Head of caudate nucleus (tissue), 42 donors: ENCODE results near the gene CCDC6.
A peak's percentile ranks its signal among the peaks of the same experiment; 100 is the strongest.
"Not testable (repeated sequence)": the region's sequence is repeated elsewhere in the genome, so short reads cannot be mapped to it uniquely, and the experiment has no call there.

Experiments used
- DNase-seq, 42 donors: peaks; one replicate each; pipeline versions ENCODE4 v3.0.0 to v3.0.0-alpha.2; 2020 to 2021; ENCODE audit warnings: mixed read lengths in 7 of 42
- intact Hi-C: fragments of 100-400 bp; cut with DNase I; formaldehyde crosslinking; loops from one replicate; pipeline ENCODE4 v1.15.0; 2022

The CCDC6 gene

DNA sequence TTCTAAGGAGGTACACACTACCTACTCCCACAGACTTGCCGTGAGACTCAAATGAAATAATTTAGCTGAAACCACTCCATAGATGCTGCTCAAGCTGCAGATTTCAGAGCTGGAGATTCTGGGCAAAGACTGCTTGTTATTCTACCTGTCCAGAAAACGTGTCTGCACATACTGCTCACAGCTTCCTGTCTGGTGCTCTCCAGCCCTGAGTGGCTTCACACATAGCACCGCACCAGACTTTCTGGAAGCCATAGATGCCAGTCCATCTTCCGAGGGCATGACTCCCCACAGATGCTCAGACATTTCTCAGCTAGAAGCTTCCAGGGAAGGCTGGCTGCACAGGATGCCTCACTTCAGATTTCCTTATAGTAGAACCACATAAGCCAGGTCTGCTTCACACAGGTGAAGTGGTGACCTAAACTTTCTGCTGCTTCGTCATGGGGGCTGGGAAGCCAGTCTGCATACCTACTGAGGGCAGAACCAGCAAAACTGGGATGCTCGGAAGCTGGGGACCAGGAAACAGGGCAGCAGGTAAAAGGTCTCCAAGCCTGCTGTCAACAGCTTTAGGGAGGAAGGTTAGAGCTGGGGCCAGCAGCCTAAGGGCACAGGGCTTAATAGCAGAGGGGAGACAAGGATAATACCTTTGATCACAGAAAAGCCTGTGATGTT is 18.2 kb downstream of the CCDC6 start:
- intact Hi-C loops, result no loop called here
- DNase-seq, result no peak

DNA sequence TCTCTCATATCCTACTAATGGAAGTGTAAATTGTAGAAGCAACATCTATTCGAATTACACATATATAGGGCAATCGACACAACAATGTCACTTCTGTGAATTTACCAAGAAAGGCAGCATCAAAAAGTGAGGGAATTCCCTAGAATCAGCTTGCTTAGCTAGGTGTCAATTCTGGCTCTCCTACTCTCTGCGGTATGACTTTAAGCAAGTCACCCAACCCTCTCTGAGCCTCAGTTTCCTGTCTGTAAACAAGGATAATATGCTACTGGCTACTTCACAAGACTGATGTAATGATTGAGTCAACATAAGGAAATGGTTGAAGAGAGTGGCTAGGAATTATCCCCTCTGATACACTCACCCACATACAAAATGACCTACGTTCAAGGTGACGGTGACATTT is 19.4 kb downstream of the CCDC6 start:
- DNase-seq, result no peak
- intact Hi-C loops, result no loop called here

DNA sequence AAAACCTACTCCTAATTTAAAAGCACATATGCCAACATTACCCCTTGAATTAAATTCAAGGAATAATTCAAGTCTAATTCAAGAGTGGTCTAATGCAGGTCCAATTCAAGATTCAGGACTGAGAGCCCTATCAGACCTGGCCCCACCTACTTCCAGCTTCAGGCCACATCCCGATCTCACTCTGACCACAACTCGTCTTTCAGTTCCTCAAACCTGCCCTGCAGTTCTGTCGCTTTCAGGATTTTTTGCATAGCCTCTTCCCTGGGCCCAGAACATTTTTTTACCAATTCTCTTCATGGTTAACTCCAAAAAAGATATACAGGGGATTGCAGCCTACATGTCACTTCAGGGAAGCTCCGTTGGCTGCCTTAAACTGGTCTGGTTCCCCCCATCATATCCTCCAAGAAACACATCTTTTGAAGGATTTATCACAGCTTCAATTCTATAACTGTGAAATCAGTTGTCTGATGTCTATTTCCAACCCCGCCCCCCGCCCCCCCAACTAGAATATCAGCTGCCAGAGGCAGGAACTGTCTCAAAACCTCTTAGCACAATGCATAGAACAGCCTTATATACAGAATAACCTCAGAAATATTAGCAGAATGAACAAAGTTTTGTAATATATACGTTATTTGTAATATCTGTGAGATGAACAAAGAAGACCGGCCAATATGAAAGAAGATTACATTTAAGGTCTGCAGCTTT is 20.8 kb downstream of the CCDC6 start:
- DNase-seq, result peak in 2 of 42 donors; percentile 29 to 42
- intact Hi-C loops, result no loop called here

DNA sequence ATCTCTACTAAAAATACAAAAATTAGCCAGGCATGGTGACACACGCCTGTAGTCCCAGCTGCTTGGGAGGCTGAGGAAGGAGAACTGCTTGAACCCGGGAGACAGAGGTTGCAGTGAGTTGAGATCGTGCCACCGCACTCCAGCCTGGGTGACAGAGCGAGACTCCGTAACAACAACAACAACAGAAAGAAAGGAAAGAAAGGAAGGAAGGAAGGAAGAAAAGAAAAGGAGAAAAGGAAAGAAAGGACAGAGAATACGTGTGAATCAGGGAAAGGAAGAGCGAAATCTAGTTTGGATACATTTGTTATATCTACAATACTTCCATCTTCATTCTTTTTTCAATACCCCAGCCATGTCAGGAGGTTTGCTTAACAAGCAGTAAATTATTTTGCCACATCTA is 21.5 kb downstream of the CCDC6 start:
- intact Hi-C loops, DNase-seq: not testable (repeated sequence)

DNA sequence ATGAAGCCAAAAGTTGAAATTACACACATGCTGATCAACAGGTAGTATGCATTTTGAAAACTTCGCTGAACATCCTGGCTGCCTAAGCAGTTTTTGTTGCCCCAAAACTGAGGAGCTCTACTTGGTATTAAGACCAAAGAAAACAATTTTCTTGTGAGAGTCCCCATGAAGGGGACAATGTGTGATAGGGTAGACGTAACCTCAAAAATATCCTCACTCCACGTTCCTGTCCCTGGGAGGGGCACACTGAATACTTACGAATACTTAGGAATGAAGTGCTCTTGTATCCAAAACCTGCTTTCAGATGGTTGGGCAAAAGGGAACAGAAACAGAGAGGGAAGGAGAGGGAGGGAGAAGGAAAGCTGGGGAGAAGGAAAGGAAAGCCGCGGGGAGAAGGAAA is 24.7 kb downstream of the CCDC6 start:
- intact Hi-C loops, result no loop called here

DNA sequence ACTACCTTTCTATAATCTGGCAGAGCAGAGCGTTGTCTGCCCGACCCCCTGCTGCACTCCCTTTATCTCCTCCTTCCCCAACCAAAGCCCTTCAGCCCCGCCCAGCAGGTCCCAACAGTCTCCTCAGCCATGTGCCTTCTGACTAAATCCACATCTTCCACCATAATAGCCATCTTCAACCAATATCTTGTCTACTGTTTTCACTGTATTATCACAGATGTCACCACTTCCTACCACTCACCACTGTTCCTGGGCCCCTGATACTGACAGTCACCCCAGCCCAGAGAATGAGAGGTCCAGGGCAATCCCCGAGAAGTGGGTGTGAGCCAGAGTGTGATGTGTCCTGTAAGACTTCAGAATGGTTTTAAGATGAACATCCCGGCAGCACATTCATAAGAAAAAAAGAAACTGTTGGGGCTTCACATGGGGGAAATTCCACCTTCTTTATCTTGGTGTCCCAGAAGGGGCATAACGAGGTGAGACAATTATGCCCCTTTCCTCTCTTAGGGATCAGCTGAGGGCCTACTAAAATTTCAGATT is 25.3 kb downstream of the CCDC6 start:
- intact Hi-C loops, result no loop called here
- no peak for DNase-seq

More for the DNA sequence above, 24.7 kb downstream of the CCDC6 start:
- no peak for DNase-seq

DNA sequence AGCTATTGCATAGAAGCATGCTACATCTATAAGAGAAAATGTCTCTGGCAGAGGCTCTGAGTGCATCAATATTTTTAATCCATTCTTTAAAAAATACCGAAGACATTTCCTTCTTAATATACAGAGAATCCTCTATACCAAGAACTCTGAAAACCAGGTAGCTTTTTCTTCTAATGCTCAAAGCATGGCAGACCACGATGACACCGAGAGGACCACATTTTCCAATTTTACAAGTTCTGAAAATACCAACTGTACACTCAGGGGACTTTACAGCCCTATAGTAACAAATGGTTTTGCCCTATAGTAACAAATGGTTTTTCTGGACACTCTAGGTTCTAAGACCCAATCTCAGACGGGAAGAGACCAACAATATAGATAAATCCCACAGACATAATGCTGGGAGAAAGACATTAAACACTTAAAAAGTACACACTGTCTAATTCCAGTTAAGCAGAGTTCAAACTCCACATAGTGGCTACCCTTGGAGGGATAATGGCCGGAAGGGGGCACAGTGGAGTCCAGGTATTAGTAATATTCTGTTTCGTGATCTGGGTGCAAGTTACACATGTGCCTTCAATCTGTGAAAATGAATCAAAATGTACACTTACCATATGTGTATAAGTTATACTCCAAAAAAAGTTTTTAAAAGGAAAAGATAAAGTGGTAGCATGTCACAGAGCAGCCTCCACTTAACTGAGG is 26.2 kb downstream of the CCDC6 start:
- intact Hi-C loops, result no loop called here
- no peak for DNase-seq

DNA sequence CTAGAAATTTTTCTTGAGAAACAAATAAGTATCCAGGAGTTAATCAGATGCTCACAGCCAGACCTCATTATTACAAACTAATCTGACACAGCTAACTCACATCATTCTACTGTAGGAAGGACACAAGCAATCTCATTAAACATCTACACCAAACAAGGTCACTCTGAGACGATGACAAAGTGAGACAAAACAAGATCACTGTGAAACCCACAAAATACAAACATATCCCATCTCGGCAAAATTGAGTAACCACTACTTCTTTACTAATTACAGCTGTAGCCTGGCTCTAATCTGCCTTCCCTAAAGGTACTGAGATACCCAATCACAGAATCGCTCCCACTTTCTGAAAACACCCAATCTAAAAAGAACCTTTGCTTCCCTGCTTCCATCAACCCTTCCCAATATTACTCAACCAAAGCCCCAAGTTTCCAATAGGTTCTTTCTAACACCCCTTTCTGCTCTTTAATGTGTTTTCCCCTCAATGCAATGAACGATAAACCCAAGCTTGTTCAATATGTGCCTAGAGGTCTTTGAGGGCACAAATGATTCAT is 26.9 kb downstream of the CCDC6 start:
- DNase-seq, result no peak
- intact Hi-C loops, result no loop called here

DNA sequence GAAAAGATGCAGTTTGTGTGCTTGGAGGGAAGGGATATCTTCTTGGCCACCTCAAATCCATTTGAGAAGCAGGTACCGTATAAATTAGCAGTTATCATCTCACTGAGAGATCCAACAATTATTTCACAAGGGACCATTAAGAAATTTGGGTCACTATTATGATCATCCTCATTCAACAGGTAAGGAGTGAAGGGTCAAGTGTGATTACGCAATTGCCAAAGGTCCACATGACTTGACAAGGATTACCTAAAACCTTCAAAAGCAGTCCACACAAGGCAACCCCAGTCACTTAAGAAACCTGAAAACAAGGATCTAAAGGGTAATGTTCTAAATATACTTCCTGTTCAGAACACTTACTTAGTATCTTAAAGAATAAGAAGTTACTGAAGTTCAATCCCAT is 27.4 kb downstream of the CCDC6 start:
- intact Hi-C loops, result no loop called here

DNA sequence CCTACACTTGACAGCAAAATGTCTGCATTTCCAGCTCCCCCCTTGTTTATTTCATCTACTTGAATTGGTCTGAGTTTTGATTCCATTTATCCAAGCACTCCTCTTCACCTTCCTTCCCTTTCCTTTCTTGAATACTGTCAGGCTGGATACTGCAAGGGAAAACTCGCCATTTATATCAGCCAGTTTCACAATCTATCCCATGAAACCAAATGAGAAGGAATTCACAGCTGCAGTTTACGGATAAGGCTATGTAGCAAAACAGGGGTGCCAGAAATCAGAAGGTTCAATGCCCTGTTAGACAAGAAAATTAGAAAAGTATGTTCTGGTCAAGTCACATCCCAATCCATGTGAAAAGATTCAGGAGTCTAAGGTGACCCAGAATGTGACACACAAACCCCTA is 28.1 kb downstream of the CCDC6 start:
- DNase-seq, result no peak
- intact Hi-C loops, result no loop called here

More for the DNA sequence above, 27.4 kb downstream of the CCDC6 start:
- no peak for DNase-seq

DNA sequence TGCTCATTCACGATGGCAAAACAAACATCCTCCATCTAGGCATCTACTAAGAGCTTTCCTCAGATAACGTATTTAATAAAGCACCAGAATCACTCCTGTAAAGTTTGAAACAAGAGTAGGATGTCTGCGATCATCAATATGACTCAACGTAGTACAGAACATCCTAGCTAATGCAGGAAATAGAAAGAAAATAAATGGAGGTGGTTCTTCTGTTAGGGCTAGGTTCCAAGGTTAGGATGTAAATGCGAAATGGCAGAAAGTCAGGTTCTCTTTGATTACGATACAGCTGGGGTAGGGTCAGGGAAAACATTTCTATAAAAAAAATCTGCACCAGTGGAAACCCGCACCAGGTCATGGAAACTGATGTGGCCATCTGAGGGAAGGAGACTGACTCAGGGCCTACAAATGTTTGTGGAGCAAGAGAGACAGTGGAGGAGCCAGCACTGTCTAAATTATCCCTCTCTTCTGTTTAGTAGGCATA is 29.1 kb downstream of the CCDC6 start:
- DNase-seq, result no peak
- intact Hi-C loops, result no loop called here

DNA sequence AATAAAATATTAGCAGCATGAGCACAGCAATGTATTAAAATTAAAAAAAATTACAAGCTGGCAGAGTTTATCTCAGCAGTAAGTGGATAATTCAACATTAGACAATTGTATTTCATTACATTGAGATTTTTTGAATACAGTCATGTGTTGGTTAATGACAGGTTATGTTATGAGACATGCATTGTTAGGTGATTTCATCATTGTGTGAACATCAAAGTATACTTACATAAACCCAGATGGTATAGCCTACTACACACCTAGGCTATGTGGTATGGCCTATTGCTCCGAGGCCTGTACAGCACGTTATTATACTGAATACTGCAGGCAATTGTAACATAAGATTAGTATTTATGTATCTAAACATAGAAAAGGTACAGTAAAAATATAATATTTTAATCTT is 29.7 kb downstream of the CCDC6 start:
- no peak for DNase-seq
- intact Hi-C loops, result no loop called here

DNA sequence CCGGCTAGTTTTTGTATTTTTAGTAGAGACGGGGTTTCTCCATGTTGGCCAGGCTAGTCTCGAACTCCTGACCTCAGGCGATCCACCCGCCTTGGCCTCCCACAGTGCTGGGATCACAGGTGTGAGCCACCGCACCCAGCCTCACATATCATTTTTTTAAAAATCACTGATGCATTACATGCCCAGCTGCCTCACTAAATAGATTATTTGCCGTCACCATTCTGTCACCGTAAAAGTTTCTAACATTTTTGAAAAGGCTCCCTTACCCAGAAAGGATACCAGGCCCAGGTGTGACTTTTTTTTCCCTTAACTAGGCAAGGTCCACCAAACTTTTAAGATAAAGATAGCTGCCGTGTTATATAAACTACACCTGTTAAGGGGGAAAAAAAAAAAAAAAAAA is 30.1 kb downstream of the CCDC6 start:
- intact Hi-C loops, DNase-seq: not testable (repeated sequence)

DNA sequence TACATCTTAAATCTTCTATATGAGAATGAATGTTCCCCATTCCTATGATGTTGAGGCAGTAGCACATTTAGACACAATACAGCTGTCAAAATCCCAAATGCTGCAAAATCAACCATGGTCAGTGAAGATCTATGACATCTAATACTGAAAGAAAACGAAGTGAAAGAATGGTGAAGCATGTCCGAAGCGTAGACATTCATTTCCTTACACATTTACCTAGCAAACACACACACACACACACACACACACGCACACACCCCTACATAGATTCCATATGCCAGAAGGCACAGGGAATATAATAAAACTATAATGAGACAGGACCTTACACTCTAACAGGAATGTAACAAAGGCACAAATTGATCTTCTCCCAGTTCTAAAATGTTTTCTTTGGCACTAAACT is 32.5 kb downstream of the CCDC6 start:
- intact Hi-C loops, result no loop called here
- DNase-seq, result no peak

DNA sequence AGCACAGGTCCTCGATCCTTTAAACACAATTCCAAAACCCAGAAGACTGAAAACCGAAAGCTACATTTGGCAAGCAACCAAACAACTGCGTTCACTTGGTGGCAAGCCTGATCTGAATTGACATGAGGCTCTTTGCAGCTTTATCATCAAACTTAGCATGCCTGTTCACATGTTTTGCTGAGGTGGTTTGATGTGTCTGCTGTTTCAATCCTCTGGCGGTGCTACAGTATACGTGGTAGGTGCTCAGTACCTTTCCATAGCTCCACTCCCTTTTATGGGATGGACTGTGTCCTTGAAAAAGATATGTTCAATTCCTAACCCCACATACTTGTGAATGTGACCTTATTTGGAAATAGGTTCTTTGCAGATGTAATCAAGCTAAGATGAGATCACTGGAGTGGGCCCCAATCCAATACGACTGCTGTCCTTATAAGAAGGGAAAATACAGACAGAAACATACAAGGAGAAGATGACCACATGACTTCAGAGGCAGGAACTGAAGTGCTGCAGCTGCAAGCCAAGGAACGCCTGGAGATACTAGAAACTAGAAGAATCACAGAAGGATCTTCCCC is 33.4 kb downstream of the CCDC6 start:
- DNase-seq, result peak in 1 of 42 donors; percentile 23
- intact Hi-C loops, result no loop called here

DNA sequence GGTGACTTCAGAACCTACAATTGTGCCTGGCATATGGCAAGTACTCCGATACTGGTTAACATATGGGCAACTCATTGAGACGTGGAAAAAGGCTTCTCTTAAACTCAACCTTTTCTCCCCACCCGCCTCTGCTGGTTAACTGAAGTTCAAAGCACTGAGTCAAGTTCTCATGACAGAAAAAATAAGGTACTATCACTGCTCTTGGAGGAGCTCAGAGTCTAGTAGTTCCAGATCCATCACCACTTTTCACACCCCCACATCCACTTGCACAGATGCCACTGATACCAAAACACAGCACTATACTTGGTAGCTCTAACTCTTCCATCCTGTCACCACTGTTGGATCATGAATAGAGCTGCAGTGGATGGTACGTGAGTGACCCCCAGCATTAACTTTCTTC is 36.2 kb downstream of the CCDC6 start:
- intact Hi-C loops, result no loop called here

DNA sequence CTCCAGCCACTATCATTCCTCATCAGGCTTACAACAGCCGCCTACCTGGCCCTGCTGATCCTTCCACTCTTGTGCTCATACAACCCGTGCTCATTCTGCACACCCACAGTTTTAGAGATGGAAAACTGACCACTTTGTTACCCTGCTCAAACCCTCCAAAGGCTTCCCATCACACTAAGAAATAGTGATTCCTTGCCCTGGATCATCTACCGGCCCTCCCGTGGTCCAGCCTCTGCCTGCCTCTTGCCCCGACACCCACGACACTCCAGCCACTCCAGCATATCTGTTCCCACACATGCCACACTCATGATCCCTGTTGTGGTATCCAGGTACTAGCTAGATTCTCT is 36.8 kb downstream of the CCDC6 start:
- no peak for DNase-seq
- intact Hi-C loops, result no loop called here

More for the DNA sequence above, 36.2 kb downstream of the CCDC6 start:
- peak in 17 of 42 donors; percentile 22 to 74 (median 41) for DNase-seq

DNA sequence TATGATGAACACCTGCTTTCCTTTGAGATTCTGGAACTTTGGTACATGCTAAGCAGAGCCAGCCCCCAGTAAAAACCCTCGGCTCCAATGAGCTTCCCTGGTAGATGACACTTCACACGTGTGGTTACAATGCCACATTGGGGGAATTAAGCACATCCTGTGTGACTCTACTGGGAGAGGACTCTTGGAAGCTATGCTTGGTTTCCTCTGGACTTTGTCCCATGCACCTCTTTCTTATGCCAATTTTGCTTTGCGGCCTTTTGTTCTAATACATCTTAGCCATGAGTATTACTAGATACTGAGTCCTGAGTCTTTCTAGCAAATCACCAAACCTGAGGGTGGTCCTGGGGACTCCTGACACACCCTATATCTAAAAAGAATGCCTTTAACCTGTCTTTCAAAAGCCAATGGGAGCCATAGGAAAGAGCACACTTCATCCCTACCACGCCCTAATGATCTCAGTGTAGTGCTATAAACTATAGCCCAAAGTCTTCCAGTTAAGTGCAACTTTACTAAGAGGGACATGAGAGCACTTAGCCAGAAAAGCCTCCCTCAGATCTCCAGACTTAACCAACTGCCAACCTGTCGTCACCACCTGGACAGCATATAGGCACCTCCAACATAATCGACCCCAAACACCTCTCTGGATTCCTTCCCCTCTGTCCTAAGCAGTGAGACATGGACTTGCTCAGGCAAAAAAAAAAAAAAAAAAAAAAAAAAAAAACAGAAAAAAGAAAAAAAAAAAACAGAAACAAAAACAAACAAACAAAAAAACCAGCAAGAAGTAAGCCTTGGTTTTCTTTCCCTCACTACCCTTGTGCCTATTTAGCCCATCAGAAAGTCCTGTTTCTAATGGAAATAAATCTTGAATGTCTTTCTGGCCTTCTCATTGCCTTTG is 37.4 kb downstream of the CCDC6 start:
- no peak for DNase-seq
- intact Hi-C loops, result no loop called here
